Measurements from ENCODE around the gene FYN. TPM values are rescaled to one million over a fixed set of nuclear protein-coding genes. Genes with fewer than 3 reads are reported as not detected.

The FYN gene
- total and polyA plus RNA-seq, 2 of the 8 experiments (the other 6 are each of a cell fraction or from before 2014, with no cell fraction given): 46.8 to 97.2 TPM

GRCh38 chr6:111631018-111631417 lies 242.2 kb downstream of the FYN start (continued):
- no peak for TF ChIP-seq CHD7 (IDR thresholded peaks at IDR 0.05; ENCODE audit: insufficient replicate concordance, low read length)
